Measurements from ENCODE around the gene LRRC66.

- TF ChIP-seq CTCF (IDR thresholded peaks at IDR 0.05; ENCODE audit: control extremely low read depth in 1 of 3, insufficient read depth in 1 of 3, low read depth in 1 of 3, low read length in 3 of 3) (no peak), TAF1 (IDR thresholded peaks at IDR 0.05; ENCODE audit: low read depth, low read length) (peak; percentile 78)
Observed at GRCh38 chr4:52038103-52038912, 18.1 kb upstream of the LRRC66 start, which contains the start of gene SGCB.
